HG03025 (cell line): ENCODE results near the gene CALML3.
"Not testable (repeated sequence)": the region's sequence is repeated elsewhere in the genome, so short reads cannot be mapped to it uniquely, and the experiment has no call there.

Experiments
- ATAC-seq: cut with Tn5 transposase; IDR thresholded peaks from one replicate; pipeline ENCODE4 v1.9.1; 2021; ENCODE audit warnings: mild to moderate bottlenecking, moderate library complexity; ENCODE audit not compliant: unreplicated experiment, low FRiP score

Gene CALML3

GRCh38 chr10:5552376-5553321 lies 27.9 kb downstream of the CALML3 start:
- ATAC-seq = no peak

- no peak for ATAC-seq
Measured at GRCh38 chr10:5553400-5554170, 28.8 kb downstream of the CALML3 start.

GRCh38 chr10:5555021-5555510 lies 30.3 kb downstream of the CALML3 start:
- no peak for ATAC-seq

- no peak for ATAC-seq
Measured at GRCh38 chr10:5555881-5556280, 31.1 kb downstream of the CALML3 start.

- ATAC-seq = no peak
Measured at GRCh38 chr10:5556576-5556975, 31.8 kb downstream of the CALML3 start.

DNA sequence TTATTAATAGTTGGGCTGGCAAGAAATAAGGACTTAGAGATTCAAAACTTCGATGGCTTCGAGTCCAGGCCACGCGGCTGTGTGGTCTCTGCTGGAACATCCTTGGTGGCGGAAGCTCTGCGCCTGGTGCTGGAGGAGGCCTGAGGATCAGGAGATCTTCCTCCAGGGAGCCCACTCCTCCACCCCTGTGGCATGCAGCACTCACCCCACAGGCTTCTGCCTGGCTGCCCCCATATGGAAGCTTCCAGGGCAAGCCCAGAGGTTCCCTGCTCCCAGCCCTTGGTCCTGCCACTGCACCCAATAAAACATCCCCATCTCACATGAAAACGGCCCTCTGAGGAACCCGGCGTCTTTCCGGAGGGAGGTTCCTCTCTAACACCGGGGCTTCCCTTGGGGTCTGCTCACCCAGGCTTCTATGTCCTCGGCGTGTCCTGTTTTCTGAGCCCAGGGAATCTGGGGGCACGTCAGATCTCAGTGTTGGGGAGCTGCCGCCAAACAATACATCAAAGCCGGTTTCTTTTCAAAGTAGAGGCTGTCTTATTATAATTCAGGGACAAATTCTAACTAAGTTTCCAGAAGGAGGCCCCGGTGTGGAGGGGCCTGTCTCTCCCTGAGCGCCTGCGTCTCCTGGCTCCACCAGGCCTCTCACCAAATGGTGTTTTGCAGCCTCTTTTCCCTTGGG lies 32.4 kb downstream of the CALML3 start:
- no peak for ATAC-seq

DNA sequence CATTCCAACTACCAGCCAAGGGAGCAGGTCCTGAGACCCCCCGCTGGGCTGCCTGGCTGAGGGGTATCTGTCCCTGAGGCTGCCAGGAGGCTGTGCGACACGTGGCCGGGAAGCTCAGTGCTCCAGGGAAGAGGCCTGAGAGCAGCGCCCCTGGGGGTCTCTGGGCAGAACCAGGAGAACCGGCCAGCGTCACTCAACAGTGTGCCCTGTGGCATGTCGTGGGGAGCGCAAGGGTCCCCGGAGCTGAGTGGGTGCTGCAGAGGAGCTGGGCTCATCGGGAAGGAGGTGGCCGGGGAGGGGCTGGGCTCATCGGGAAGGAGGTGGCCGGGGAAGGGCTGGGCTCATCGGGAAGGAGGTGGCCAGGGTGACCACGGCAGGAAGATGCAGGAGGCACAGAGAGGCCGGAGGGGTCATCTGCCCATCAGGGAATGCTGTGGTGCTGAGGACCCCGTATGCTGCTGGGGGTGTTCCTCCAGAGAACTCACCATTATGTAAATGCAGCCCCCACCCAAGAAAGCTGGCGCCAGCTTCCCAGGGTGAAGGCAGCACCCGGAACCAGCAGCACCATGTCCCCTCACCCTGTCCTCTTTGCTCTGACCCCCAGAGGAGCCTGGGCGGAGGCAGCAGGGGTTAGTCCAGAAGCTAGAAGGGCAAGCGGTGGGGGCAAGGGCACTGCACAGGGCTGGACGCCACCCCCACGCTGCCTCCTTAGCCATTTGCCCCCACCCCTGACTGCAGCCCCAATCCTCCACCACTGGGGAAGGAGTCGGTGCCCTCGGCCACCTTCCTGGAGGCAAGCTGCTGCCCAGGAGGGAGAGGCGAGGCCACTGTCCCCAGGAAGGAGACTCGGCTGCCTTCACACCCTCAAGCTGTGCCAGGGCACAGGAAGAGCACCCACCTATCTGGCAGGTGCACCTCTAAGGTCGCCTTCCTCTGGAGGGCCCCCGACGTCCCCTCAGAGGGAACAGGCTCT lies 33.3 kb downstream of the CALML3 start:
- ATAC-seq = no peak

GRCh38 chr10:5559022-5559421 lies 34.3 kb downstream of the CALML3 start:
- ATAC-seq = not testable (repeated sequence)

GRCh38 chr10:5559642-5560141 lies 34.9 kb downstream of the CALML3 start:
- ATAC-seq = no peak

- ATAC-seq = no peak
Measured at GRCh38 chr10:5560142-5560816, 35.5 kb downstream of the CALML3 start.

DNA sequence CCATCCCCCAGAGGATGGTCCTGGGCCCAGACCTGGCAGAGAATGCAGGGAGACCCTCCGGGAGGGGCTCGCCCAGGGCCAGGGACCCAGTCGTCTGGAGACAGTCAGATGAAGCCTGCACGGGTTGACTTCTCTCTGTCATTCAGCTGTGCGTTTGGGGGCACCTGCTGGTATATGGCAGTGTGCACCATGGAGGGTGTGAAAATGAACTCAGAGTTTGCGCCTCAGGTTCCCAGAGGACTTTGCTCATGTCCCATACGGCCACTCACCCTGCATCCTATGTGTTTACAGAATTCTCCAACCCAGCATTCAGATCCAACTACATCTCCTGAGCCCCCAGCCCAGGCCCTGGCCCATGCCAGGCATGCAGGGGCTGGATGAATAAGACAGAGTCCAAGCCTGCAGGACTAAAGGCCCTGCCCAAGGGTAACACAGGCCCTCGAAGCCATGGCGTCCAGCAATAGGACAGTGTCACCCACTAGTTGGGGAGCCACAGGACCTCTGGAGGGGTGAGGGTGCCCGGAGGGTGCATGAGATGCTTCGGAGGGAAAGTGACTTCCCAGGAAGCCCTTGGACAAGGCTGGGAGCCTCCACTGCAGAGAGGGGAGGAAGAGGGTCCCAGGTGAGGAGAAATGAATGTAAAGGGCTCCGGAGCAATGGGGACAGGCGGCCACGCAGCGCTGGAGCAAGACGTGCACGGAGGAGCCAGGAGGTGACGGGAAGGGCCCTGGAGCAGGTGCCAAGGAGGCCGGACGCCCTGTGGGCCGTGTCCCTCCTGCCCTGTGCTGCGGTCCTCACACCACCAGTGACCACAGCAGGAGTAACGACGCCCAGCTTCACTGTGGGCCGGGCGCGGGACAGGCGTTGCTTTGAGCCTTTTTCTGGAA lies 36.3 kb downstream of the CALML3 start:
- no peak for ATAC-seq

DNA sequence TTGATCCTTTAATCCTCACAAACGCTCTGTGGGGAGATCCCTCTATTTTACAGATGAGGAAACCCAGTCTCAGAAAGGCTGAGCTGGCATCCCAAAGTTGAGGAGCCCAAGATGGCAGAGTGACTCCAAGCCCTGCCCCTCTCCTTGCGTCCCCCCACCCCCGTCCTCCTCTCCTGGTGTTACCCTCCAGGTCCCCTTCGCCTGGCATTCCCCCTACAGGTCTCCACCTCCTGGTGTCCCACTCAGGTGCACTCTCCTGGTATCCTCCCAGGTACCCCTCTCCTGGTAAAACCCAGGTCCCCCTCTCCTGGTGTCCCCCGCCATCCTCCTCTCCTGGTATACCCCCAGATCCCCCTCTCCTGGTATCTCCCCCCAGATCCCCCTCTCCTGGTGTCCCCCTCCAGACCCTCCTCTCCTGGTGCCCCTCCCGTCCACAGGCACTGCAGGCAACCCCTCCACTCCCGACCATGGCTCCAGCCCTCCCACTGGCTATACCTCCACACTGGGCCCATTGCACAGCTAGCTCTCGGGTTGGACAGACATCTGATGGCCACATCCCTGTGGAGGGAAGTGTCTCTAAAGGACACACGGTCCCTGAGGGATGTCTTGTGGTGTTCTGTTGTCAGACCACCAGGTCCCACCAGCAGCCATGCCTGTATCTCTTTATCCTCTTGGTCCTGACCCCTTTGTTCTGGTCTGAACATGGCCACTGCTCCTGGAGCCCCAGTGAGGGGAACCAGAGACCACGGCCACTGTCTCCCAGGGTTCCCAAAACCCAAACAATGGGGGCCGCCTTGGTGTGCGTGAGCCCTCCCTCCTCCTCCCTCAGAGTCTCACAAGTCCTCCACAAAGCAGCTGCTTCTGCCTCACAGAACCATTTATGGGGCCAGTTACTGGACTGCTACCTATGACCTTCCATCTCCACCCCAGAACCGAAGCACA lies 37.2 kb downstream of the CALML3 start:
- no peak for ATAC-seq

GRCh38 chr10:5563321-5563961 lies 38.7 kb downstream of the CALML3 start:
- ATAC-seq = no peak

DNA sequence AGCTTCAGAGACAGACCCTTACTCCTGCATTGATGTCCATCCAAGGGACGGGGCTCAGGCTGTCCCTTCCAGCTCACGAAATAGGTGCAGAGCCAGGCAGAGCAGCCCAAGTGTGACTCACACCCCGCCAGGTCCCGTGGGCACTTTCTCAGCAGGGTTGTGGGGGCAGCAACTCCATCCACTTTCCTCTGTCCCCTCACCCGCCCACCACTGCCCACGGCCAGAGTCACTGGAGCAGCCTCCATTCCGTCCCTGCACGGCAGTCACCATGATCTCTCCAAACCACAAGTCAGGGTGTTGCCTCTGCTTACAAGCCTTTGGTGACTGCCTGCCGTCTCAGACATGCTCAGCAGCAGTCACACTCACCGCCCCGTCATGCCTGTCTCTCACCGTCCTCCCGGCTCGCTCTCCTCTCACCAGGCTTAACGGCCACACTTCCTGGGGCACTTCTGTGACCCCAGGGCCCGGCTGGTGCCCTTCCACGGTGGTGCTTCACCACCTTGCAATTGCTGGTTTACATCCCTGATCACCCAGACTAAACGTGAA lies 39.3 kb downstream of the CALML3 start:
- no peak for ATAC-seq

DNA sequence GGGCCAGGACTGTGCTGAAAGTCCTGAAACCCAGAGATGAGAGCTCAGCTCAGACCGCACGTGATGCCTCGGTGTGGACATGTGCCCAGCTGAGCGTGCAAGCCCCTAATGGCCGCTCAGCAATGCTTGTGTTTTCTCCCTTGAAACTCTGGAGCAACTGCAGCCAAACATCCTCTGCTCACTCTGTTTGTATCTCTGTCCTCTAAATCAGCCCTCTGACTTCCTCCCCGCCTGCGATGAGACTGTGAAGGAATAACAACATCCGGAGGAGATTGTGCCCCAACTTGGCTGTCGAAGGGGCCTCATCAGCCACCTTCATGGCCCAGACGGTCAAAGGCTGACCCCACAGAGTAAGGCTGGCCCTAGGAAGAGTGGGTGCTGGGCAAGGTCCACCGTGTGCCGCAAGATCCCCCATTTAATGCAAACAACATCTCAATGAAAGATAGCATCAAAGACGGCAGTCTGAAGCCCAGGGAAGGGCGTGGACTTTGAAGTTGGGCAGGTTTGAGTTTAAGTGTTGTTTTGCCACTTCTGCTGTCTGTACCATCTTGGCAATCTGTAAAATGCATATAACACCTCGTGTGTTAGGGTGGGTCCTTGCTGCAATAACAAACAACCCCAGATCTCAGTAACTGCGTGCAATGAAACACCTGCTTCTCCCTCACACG lies 39.9 kb downstream of the CALML3 start:
- ATAC-seq = no peak

DNA sequence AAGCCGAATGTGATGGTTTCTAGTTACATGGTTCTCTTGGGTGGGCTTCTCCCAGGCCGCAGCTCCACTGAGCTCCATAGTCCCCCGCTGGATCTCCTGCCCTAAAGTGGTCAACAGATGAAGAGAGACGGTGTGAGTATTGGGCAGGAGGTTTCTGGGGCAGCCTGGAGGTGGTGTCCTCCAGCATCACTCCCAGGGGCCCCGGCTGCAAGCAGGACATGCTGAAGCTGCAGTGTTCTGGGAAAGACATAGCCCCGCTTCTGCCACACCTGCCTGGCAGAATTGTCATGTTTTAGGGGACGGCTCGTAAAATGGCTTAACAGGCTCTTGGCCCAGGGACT lies 40.4 kb downstream of the CALML3 start:
- no peak for ATAC-seq
